ENCODE measurements around the gene MDFI. TPM values are rescaled to one million over a fixed set of nuclear protein-coding genes. Genes with fewer than 3 reads are reported as not detected.

MDFI gene
- total and polyA plus RNA-seq, 2 experiments from 2014 or later: 2.8 to 51.4 TPM

DNA sequence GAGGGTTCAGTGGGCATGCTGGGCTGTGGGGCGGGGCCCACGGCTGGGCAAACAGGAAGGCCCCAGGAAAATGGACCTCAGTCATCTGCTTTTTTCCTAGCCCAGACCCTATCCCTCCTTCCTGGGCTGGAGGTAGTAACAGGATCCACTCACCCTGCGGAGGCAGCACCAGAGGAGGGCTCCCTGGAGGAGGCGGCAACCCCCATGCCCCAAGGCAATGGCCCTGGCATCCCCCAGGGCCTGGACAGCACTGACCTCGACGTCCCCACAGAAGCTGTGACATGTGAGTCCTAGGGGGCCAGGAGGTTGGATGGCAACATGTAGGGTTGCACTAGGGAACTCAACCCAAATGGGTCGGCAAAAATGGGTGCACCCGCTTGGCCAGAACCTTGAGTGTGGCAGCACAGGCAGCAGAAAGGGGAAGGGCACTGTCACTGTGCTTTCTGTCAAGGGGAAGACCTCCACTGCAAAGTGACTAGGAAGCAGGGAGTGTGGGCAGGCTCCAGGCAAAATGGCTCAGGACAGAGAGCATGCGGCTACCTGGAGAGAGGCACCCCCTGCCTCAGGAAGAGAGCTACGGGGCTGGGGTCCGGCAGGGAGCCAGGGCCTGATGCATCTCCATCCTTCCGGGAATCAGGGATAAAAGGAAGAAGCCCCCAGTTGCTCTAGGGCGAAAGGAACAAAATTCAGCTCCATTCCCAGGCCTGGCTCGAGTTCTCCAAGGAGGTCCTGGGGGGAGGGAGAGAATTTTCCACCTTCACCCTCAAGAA lies 7.9 kb downstream of the MDFI start:
- no peak overlapping the region for H3K4me2 ChIP-seq
- no peak for ATAC-seq
- no peak overlapping the region for H3K27ac ChIP-seq (ENCODE audit: low read depth)

More for the DNA sequence above, 7.9 kb downstream of the MDFI start:
- Histone ChIP-seq H3K79me2 (replicated peaks; ENCODE audit: insufficient read depth) (0 out of 2 replicates have a peak, but pooled peaks cover 4% of the 10 kb centered on the region), H3K4me3 (peak overlapping the region; percentile 24; the same call in 1 of the 2 replicates), H4K20me1 (replicated peaks; ENCODE audit: insufficient read depth) (peaks cover 6% of the 10 kb centered on the region; the same call in 1 of the 2 replicates), H3K27me3 (ENCODE audit: insufficient read depth) (peaks cover 23% of the 10 kb centered on the region), H3K4me1 (ENCODE audit: insufficient read depth) (peaks cover 28% of the 10 kb centered on the region), H3K36me3 (ENCODE audit: insufficient read depth) (no peaks in the 10 kb centered on the region), H3K9me2 (ENCODE audit: insufficient read depth) (no peaks in the 10 kb centered on the region), H3F3A (replicated peaks; ENCODE audit: low read depth) (no peaks in the 10 kb centered on the region), H2AFZ (no peak overlapping the region)
- H3K4me1 Mint-ChIP-seq: peaks cover 41% of the 10 kb centered on the region
- no peak overlapping the region for H3K27ac Mint-ChIP-seq
- no peak overlapping the region for H3K4me3 Mint-ChIP-seq
- DNase-seq (ENCODE audit: low spot score): no peak
- peaks cover 14% of the 10 kb centered on the region for H3K27me3 Mint-ChIP-seq (ENCODE audit: insufficient read depth, low read depth, poor library complexity)
- H3K9me3 Mint-ChIP-seq: no peaks in the 10 kb centered on the region
- H3K36me3 Mint-ChIP-seq (ENCODE audit: low read depth): peaks cover 52% of the 10 kb centered on the region
- TF ChIP-seq EZH2phosphoT487 (IDR thresholded peaks at IDR 0.05; ENCODE audit: unreplicated experiment): no peak
- no peak for TF ChIP-seq NANOG (IDR thresholded peaks at IDR 0.05; ENCODE audit: borderline replicate concordance)
- TF ChIP-seq POLR2AphosphoS5 (IDR thresholded peaks at IDR 0.05; ENCODE audit: low read depth): no peak
- TF ChIP-seq JUNB (IDR thresholded peaks at IDR 0.05; ENCODE audit: unreplicated experiment): no peak
- TF ChIP-seq, protein P1, sequence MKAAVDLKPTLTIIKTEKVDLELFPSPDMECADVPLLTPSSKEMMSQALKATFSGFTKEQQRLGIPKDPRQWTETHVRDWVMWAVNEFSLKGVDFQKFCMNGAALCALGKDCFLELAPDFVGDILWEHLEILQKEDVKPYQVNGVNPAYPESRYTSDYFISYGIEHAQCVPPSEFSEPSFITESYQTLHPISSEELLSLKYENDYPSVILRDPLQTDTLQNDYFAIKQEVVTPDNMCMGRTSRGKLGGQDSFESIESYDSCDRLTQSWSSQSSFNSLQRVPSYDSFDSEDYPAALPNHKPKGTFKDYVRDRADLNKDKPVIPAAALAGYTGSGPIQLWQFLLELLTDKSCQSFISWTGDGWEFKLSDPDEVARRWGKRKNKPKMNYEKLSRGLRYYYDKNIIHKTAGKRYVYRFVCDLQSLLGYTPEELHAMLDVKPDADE (IDR thresholded peaks at IDR 0.05): no peak
- TF ChIP-seq EZH2 (IDR thresholded peaks at IDR 0.05; ENCODE audit: low read depth, unreplicated experiment): no peak
- TF ChIP-seq, protein P2, sequence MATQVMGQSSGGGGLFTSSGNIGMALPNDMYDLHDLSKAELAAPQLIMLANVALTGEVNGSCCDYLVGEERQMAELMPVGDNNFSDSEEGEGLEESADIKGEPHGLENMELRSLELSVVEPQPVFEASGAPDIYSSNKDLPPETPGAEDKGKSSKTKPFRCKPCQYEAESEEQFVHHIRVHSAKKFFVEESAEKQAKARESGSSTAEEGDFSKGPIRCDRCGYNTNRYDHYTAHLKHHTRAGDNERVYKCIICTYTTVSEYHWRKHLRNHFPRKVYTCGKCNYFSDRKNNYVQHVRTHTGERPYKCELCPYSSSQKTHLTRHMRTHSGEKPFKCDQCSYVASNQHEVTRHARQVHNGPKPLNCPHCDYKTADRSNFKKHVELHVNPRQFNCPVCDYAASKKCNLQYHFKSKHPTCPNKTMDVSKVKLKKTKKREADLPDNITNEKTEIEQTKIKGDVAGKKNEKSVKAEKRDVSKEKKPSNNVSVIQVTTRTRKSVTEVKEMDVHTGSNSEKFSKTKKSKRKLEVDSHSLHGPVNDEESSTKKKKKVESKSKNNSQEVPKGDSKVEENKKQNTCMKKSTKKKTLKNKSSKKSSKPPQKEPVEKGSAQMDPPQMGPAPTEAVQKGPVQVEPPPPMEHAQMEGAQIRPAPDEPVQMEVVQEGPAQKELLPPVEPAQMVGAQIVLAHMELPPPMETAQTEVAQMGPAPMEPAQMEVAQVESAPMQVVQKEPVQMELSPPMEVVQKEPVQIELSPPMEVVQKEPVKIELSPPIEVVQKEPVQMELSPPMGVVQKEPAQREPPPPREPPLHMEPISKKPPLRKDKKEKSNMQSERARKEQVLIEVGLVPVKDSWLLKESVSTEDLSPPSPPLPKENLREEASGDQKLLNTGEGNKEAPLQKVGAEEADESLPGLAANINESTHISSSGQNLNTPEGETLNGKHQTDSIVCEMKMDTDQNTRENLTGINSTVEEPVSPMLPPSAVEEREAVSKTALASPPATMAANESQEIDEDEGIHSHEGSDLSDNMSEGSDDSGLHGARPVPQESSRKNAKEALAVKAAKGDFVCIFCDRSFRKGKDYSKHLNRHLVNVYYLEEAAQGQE (IDR thresholded peaks at IDR 0.05; ENCODE audit: unreplicated experiment): no peak
- TF ChIP-seq, protein P3, sequence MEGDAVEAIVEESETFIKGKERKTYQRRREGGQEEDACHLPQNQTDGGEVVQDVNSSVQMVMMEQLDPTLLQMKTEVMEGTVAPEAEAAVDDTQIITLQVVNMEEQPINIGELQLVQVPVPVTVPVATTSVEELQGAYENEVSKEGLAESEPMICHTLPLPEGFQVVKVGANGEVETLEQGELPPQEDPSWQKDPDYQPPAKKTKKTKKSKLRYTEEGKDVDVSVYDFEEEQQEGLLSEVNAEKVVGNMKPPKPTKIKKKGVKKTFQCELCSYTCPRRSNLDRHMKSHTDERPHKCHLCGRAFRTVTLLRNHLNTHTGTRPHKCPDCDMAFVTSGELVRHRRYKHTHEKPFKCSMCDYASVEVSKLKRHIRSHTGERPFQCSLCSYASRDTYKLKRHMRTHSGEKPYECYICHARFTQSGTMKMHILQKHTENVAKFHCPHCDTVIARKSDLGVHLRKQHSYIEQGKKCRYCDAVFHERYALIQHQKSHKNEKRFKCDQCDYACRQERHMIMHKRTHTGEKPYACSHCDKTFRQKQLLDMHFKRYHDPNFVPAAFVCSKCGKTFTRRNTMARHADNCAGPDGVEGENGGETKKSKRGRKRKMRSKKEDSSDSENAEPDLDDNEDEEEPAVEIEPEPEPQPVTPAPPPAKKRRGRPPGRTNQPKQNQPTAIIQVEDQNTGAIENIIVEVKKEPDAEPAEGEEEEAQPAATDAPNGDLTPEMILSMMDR (conservative IDR thresholded peaks at IDR 0.05; ENCODE audit: low read depth in 2 of 2): no peak
- no peak for TF ChIP-seq ZNF114 (CRISPR knock-in tag; IDR thresholded peaks at IDR 0.05)
- TF ChIP-seq CREB1 (CRISPR knock-in tag; IDR thresholded peaks at IDR 0.05; ENCODE audit: low read depth): no peak
- TF ChIP-seq ZNF331 (CRISPR knock-in tag; IDR thresholded peaks at IDR 0.05; ENCODE audit: low read depth): no peak
- no peak for TF ChIP-seq STAT1 (IDR thresholded peaks at IDR 0.05; ENCODE audit: unreplicated experiment)
- TF ChIP-seq, protein P4, sequence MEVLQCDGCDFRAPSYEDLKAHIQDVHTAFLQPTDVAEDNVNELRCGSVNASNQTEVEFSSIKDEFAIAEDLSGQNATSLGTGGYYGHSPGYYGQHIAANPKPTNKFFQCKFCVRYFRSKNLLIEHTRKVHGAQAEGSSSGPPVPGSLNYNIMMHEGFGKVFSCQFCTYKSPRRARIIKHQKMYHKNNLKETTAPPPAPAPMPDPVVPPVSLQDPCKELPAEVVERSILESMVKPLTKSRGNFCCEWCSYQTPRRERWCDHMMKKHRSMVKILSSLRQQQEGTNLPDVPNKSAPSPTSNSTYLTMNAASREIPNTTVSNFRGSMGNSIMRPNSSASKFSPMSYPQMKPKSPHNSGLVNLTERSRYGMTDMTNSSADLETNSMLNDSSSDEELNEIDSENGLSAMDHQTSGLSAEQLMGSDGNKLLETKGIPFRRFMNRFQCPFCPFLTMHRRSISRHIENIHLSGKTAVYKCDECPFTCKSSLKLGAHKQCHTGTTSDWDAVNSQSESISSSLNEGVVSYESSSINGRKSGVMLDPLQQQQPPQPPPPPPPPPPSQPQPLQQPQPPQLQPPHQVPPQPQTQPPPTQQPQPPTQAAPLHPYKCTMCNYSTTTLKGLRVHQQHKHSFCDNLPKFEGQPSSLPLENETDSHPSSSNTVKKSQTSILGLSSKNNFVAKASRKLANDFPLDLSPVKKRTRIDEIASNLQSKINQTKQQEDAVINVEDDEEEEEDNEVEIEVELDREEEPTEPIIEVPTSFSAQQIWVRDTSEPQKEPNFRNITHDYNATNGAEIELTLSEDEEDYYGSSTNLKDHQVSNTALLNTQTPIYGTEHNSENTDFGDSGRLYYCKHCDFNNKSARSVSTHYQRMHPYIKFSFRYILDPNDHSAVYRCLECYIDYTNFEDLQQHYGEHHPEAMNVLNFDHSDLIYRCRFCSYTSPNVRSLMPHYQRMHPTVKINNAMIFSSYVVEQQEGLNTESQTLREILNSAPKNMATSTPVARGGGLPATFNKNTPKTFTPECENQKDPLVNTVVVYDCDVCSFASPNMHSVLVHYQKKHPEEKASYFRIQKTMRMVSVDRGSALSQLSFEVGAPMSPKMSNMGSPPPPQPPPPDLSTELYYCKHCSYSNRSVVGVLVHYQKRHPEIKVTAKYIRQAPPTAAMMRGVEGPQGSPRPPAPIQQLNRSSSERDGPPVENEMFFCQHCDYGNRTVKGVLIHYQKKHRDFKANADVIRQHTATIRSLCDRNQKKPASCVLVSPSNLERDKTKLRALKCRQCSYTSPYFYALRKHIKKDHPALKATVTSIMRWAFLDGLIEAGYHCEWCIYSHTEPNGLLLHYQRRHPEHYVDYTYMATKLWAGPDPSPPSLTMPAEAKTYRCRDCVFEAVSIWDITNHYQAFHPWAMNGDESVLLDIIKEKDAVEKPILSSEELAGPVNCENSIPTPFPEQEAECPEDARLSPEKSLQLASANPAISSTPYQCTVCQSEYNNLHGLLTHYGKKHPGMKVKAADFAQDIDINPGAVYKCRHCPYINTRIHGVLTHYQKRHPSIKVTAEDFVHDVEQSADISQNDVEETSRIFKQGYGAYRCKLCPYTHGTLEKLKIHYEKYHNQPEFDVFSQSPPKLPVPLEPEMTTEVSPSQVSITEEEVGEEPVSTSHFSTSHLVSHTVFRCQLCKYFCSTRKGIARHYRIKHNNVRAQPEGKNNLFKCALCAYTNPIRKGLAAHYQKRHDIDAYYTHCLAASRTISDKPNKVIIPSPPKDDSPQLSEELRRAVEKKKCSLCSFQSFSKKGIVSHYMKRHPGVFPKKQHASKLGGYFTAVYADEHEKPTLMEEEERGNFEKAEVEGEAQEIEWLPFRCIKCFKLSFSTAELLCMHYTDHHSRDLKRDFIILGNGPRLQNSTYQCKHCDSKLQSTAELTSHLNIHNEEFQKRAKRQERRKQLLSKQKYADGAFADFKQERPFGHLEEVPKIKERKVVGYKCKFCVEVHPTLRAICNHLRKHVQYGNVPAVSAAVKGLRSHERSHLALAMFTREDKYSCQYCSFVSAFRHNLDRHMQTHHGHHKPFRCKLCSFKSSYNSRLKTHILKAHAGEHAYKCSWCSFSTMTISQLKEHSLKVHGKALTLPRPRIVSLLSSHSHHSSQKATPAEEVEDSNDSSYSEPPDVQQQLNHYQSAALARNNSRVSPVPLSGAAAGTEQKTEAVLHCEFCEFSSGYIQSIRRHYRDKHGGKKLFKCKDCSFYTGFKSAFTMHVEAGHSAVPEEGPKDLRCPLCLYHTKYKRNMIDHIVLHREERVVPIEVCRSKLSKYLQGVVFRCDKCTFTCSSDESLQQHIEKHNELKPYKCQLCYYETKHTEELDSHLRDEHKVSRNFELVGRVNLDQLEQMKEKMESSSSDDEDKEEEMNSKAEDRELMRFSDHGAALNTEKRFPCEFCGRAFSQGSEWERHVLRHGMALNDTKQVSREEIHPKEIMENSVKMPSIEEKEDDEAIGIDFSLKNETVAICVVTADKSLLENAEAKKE (CRISPR knock-in tag; IDR thresholded peaks at IDR 0.05): no peak
